Fibroblast of skin of abdomen (primary cell): ENCODE results near the gene BCKDHA.
"Not testable (repeated sequence)": the region's sequence is repeated elsewhere in the genome, so short reads cannot be mapped to it uniquely, and the experiment has no call there.

ENCODE experiments used
- DNase-seq: peaks from one replicate; pipeline ENCODE4 v3.0.0-alpha.2; 2013

Gene BCKDHA

GRCh38 chr19:41367848-41368301 is 29.7 kb upstream of the BCKDHA start:
- DNase-seq, result peak; percentile 92

GRCh38 chr19:41369769-41370168 is 27.8 kb upstream of the BCKDHA start:
- DNase-seq, result no peak

- not testable (repeated sequence) for DNase-seq
Measured at GRCh38 chr19:41371119-41371518, 26.5 kb upstream of the BCKDHA start.

DNA sequence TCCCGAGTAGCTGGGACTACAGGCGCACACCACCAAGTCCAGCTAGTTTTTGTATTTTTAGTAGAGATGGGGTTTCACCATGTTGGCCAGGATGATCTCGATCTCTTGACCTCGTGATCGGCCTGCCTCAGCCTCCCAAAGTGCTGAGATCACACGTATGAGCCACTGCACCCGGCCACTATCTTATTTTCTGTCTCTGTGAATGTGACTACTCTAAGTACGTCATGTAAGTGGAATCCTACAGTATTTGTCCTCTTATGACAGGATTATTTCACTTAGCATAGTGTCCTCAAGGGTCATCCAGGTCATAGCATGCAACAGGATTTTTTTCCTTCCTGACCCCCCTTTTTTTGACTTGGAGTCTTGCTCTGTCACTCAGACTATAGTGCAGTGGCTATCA is 26.1 kb upstream of the BCKDHA start:
- no peak for DNase-seq

GRCh38 chr19:41372501-41372900 is 25.1 kb upstream of the BCKDHA start:
- no peak for DNase-seq

DNA sequence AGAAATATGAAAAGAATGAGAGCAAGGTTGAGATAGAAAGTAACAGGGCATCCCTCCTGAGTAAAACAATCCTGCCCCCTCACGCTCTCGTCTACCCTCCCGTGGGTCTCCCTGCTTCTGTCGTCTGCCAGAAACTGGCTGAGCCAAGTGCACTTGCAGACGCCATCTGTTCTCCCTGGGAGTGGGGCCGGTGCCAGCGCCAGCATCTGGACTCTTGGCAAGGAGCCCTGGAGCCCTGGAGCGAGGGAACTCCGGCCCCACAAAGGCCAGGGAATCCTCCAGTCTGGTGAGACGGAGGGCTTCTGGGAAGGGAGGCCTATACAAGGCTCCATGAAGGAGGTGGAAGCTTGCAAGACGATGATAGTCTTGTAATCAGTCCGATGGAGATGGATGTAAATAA is 23.6 kb upstream of the BCKDHA start:
- DNase-seq, result peak; percentile 92

DNA sequence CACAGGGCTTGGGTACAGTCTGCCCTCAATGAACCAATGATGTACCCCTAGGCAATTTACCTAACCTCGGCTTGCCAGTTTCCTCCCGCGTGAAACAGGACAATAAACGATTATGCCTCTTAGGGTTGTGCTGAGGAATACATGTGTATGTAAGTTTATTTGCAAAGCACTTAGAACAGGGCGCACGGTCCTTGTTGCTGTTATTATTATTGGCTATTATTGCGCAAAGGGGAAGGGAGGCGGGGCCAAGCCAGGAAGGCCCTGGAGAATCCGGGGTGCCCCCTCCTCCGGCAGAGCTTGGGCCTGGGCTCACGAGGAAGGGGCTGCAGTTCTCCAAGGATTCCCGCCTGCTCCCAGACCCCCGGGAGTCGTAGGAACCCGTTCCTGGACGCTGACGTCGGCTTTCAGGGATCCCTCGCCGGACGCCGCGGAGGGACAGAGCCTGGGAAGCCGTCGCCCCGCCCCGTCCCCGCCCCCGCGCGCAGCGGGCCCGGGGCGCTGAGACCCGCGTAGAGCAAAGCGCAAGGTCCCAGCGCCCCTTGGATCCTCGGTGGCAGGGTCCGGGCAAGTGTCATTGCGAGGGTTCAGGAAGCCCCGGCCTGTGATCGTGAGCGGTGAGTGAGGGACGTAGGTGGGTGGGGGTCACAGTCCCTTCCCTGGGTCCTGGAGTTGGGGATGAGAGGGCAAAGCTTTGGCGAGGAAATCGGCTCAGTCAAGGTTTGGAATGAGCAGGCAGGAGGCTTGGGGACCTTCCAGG is 21.2 kb upstream of the BCKDHA start, which contains the start of gene TMEM91:
TSS of gene TMEM91 (plus strand) at position 293 of the 757 bp plus-strand sequence. CDS start 1,777 bp downstream, outside the sequence.
- DNase-seq, result no peak

GRCh38 chr19:41376998-41377365 is 20.6 kb upstream of the BCKDHA start:
- no peak for DNase-seq

DNA sequence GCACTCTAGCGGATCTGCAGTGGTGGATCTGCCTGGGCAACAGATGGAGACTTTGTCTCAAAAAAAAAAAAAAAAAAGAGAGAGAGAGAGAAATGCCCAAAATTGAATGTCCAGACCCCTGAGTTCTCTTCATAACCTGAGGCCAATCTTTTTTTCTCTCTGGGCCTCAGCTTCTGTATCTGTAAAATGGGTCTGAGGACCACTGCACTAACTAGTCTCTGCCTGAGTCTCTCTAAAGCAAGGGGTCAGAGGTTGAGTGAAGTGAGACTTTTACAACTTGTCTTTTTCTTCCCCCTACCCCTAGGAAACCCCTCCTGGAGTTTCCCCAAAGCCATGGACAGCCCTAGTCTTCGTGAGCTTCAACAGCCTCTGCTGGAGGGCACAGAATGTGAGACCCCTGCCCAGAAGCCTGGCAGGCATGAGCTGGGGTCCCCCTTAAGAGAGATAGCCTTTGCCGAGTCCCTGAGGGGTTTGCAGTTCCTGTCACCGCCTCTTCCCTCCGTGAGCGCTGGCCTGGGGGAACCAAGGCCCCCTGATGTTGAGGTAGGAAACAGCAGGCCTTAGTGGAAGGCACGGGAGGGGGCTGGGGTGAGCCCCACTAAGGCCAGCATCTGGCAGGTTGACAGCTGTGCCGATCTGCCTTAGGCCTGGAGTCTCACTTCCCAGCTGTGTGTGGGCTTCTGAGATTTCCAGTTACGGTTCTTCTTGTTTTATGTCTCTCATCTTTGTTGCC is 19.5 kb upstream of the BCKDHA start:
- DNase-seq, result no peak

- not testable (repeated sequence) for DNase-seq
Measured at GRCh38 chr19:41381536-41381935, 16.1 kb upstream of the BCKDHA start.

DNA sequence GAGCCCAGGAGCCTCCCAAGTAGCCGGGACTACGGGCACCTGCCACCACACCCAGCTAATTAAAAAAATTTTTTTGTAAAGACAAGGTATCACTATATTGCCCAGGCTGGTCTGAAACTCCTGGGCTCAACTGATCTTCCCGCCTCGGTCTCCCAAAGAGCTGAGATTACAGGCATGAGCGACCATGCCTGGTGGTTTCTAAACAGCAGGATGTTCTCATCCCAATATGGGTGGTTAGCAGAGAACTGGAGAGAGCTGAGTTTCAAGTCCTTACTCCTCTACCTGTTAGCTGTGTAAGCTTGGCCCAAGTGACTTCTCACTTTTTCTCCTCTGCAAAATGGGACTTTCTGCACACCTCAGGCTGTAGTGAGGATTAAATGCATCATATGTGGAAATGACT is 13.3 kb upstream of the BCKDHA start:
- no peak for DNase-seq

- no peak for DNase-seq
Measured at GRCh38 chr19:41386442-41386841, 11.2 kb upstream of the BCKDHA start.

DNA sequence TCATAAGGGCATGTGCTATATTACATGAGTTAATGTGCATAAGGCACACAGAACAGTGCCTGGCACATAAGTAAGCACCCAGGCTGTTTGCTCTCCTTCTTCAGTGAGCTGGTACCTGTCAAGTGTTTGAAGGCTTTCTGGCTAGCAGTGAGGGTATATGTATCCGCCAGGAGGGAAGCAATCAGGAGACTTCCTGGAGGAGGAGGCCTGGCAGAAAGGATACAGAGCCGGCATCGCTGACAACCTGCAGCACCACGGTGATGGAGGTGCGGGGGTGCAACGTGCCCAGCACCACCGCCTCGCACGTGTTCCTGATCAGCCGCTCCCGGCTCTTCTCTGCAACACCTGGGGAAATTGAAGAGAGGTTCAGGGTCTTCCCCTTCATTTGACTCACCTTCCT is 6.0 kb upstream of the BCKDHA start:
- no peak for DNase-seq

DNA sequence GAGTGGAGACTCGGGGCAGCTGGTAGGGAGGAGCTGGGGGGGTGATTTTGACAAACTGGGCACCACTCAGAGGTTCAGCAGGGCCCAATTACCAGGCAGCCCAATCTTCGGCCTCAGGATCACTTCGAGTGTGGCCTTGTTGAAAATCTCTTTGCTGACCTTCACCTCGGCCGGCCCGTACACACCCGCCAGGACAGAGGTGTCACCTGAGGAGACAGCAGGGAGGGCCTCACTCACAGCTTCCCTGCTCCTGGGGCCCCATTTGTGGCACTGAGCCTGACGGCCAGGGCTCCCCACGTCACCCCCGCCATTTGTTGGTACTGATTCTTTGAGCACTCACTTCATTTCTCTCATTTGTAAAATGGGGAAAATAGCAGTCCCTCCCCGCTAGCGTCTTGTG is 4.8 kb upstream of the BCKDHA start:
- no peak for DNase-seq

- DNase-seq, result no peak
Measured at GRCh38 chr19:41395355-41395754, 2.3 kb upstream of the BCKDHA start.

GRCh38 chr19:41398050-41398418 is 416 bp downstream of the BCKDHA start:
- DNase-seq, result no peak

GRCh38 chr19:41398598-41398997 is 980 bp downstream of the BCKDHA start:
- DNase-seq, result no peak

GRCh38 chr19:41399091-41399490 is 1.5 kb downstream of the BCKDHA start:
- no peak for DNase-seq

DNA sequence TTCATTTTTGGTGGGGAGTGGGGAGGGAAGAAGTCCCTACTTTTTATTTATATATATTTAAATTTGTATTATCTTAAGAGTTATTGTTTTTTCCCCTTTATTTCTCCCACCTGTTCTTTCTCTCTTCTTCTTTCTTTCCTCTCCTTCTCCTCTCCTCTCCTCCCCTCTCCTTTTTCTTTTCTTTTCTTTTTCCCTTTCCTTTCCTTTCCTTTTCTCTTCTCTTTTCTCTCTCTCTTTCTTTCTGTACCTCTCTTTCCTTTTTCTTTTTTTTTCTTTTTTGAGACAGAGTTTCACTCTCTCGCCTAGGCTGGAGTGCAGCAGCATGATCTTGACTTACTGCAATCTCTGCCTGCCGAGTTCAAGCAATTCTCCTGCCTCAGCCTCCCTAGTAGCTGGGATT is 1.9 kb downstream of the BCKDHA start:
- no peak for DNase-seq

- no peak for DNase-seq
Measured at GRCh38 chr19:41401483-41401882, 3.9 kb downstream of the BCKDHA start.

DNA sequence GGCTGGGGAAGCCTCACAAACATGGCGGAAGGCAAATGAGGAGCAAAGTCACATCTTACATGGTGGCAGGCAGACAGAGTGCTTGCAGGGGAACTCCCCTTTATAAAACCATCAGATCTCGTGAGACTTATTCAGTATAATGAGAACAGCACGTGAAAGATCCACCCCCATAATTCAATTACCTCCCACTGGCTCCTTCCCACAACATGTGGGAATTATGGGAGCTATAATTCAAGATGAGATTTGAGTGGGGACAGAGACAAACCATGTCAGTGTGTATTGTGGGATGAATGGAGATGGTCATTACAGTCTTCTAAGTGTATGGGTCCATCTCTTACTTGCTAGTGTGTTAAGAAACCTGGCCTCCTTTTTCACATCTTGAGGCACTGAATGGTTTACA is 4.4 kb downstream of the BCKDHA start:
- DNase-seq, result no peak

- DNase-seq, result no peak
Measured at GRCh38 chr19:41403181-41403970, 5.8 kb downstream of the BCKDHA start.

DNA sequence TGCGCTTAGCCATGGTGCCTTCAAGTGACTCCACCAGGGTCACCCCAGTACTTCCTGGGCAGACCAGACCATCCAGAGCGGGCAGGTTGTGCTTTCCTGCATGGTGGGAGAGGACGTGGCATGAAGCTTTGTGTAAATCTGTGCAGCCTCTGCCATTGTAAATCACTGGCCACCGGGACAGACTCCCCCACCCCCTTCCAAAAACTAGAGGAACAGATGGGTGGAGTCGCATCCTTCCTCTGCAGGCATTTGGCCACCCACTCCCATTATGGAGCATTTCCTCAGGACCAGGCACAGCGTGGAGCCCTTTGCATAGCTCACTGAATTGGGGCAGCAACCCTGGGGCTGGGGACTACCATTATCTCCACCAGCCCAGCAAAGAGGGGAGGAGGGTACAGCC is 8.2 kb downstream of the BCKDHA start:
- DNase-seq, result no peak
